ENCODE measurements around the gene AKR1E2. TPM values are rescaled to one million over a fixed set of nuclear protein-coding genes. Genes with fewer than 3 reads are reported as not detected.

The AKR1E2 gene
- total and polyA plus RNA-seq, 2 of the 8 experiments (the other 6 are each of a cell fraction or from before 2014, with no cell fraction given) = 2.6 to 3.5 TPM

DNA sequence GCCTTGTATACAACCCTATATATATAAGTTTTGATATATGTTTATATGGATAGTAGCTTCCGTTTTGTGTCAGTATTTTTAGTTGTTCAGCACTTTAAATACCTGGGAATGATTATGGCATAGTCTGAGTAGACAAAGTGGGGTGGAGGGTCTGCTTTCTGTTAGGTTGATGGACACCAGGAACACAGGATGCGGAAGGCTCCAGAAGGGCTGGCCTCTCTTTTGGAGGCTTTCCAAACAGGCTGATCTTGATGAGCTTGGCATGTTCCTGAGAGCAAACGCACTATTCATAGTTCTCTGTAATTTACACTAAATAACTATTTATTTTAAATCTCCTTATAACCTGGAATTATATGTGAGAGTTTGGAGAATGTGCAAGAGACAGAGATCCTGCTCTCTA, 12.7 kb downstream of the AKR1E2 start:
- Histone ChIP-seq H3K23ac (ENCODE audit: insufficient read length) (no peak overlapping the region), H3K27ac (ENCODE audit: low read depth, low read length) (no peak overlapping the region), H2AFZ (ENCODE audit: low read length) (no peak overlapping the region), H3K23me2 (ENCODE audit: low read depth, low read length) (no peaks in the 10 kb centered on the region), H2BK120ac (replicated peaks; ENCODE audit: low read depth, low read length) (no peak overlapping the region), H3K4me3 (ENCODE audit: extremely low read depth in 1 of 4, insufficient read depth in 2 of 4, low read depth in 3 of 4, low read length in 4 of 4) (no peak overlapping the region), H3K9me3 (ENCODE audit: insufficient read depth in 2 of 2, low read depth in 1 of 2, low read length in 1 of 2) (no peaks in the 10 kb centered on the region; a peak in 1 of 4 replicates), H3K79me2 (ENCODE audit: control insufficient read depth in 1 of 2, insufficient read depth in 2 of 2, low read length in 2 of 2) (no peaks in the 10 kb centered on the region), H3K56ac (replicated peaks; ENCODE audit: insufficient read length, low read depth, low read length) (no peak overlapping the region), H3K36me3 (ENCODE audit: control insufficient read depth in 2 of 4, insufficient read depth in 4 of 4, low read length in 3 of 4) (no peaks in the 10 kb centered on the region), H2AK5ac (ENCODE audit: low read depth, low read length) (no peak overlapping the region), H4K91ac (replicated peaks; ENCODE audit: insufficient read length, low read length) (no peak overlapping the region), H3K4me1 (replicated peaks in 1 of 4; ENCODE audit: control insufficient read depth in 3 of 4, insufficient read depth in 4 of 4, low read length in 3 of 4) (no peaks in the 10 kb centered on the region), H2BK12ac (ENCODE audit: low read depth, low read length) (no peak overlapping the region), H4K20me1 (replicated peaks in 1 of 2; ENCODE audit: control insufficient read depth in 1 of 2, insufficient read depth in 2 of 2, low read length in 2 of 2) (no peaks in the 10 kb centered on the region), H4K5ac (ENCODE audit: insufficient read length, low read depth, low read length) (no peak overlapping the region), H3K79me1 (ENCODE audit: low read depth, low read length) (no peaks in the 10 kb centered on the region), H3K14ac (ENCODE audit: insufficient read length) (no peak overlapping the region), H3K9ac (replicated peaks in 1 of 4; ENCODE audit: extremely low read depth in 1 of 4, low read depth in 3 of 4, low read length in 3 of 4) (no peak overlapping the region), H2BK20ac (ENCODE audit: low read length) (no peak overlapping the region), H4K8ac (ENCODE audit: extremely low read depth, insufficient read depth, low read length) (no peak overlapping the region), H2BK5ac (ENCODE audit: low read depth, low read length) (no peak overlapping the region), H3K4me2 (ENCODE audit: insufficient read depth in 1 of 2, low read depth in 2 of 2, low read length in 2 of 2) (no peak overlapping the region), H2BK15ac (ENCODE audit: low read length) (no peak overlapping the region), H3K27me3 (replicated peaks in 1 of 4; ENCODE audit: control insufficient read depth in 3 of 4, extremely low read depth in 1 of 4, insufficient read depth in 3 of 4, low read length in 3 of 4) (no peaks in the 10 kb centered on the region), H3K18ac (ENCODE audit: extremely low read depth, low read length) (no peak overlapping the region), H3K4ac (replicated peaks; ENCODE audit: insufficient read length, low read depth, low read length) (no peak overlapping the region)
- ChIA-PET POLR2A (ENCODE audit: partially characterized antibody) (no interaction called here), CTCF (ENCODE audit: partially characterized antibody) (interaction anchor here (0.6 to 7.0 kb wide), 7 partner anchors 9 to 261 kb away, joined by 3 to 66 read pairs (median 8); partner anchors contain the start of gene AKR1C3)
- DNase-seq (ENCODE audit: low read depth in 1 of 2, low spot score in 2 of 2) = no peak
- no peak for TF ChIP-seq CEBPB (IDR thresholded peaks at IDR 0.05; ENCODE audit: low read depth, low read length)
- no peak for TF ChIP-seq EGR1 (IDR thresholded peaks at IDR 0.05; ENCODE audit: borderline replicate concordance, low read depth, low read length)
- TF ChIP-seq BACH1 (IDR thresholded peaks at IDR 0.05; ENCODE audit: low read length) = no peak
- TF ChIP-seq TAF7 (optimal IDR thresholded peaks at IDR 0.05; ENCODE audit: borderline replicate concordance, low read depth, low read length) = no peak
- FAIRE-seq = no peak
- WGBS, 2 experiments (ENCODE audit: extremely low coverage in 1 of 2, insufficient coverage in 1 of 2, insufficient read length in 1 of 2, insufficient replicate concordance in 2 of 2, low coverage in 1 of 2, low lambda C conversion rate in 2 of 2, missing lambda C conversion rate in 1 of 2) = 79% methylated on average over 3 of the region's 3 CpGs; no CpG with 5 or more reads in 1 of the 2 experiments
